Sigmoid colon (tissue), 7 donors: ENCODE data around the gene THRB. TPM values are rescaled to one million over a fixed set of nuclear protein-coding genes. Genes with fewer than 3 reads are reported as not detected.
"Not testable (repeated sequence)": the region's sequence is repeated elsewhere in the genome, so short reads cannot be mapped to it uniquely, and the experiment has no call there.

Experiments
- DNase-seq: peaks from one replicate; pipeline ENCODE4 v3.0.0-alpha.2; 2019
- H3K27ac ChIP-seq, 4 donors: fragments of 200-600 bp; sonication (generic); one replicate each; pipeline ENCODE4 v1.5.1; 2016 to 2019; ENCODE audit warnings: mild to moderate bottlenecking in 1 of 4
- H3K27me3 ChIP-seq, 3 donors: fragments of 200-600 bp; sonication (generic); one replicate each; pipeline ENCODE4 v1.5.1; 2019; ENCODE audit warnings: mild to moderate bottlenecking in 1 of 3
- H3K36me3 ChIP-seq, 4 donors: fragments of 200-600 bp; sonication (generic); one replicate each; pipeline ENCODE4 v1.5.1; 2016 to 2019
- H3K4me1 ChIP-seq, 4 donors: fragments of 200-600 bp; sonication (generic); one replicate each; pipeline ENCODE4 v1.5.1; 2017 to 2019
- H3K4me3 ChIP-seq, 4 donors: fragments of 200-600 bp; sonication (generic); one replicate each; pipeline ENCODE4 v1.5.1; 2017 to 2019; ENCODE audit warnings: mild to moderate bottlenecking in 2 of 4, moderate library complexity in 1 of 4
- H3K9me3 ChIP-seq, 4 donors: fragments of 200-600 bp in 3 of 4; sonication (generic) in 3 of 4; one replicate each; pipeline versions ENCODE4 v1.5.1 to v1.6.1; 2013 to 2019
- EP300 ChIP-seq, 4 donors: sonication (generic); formaldehyde crosslinking; IDR thresholded peaks; one replicate each; pipeline ENCODE4 v1.6.1; 2017; ENCODE audit warnings: antibody characterized with exemption in 4 of 4
- POLR2A ChIP-seq, 2 donors: fragments of 450-650 bp; IDR thresholded peaks; one replicate each; pipeline ENCODE4 v1.6.1; 2016; ENCODE audit warnings: antibody characterized with exemption in 2 of 2, mild to moderate bottlenecking in 2 of 2, moderate library complexity in 2 of 2
- POLR2AphosphoS5 ChIP-seq, 4 donors: sonication (generic); formaldehyde crosslinking; IDR thresholded peaks; one replicate each; pipeline ENCODE4 v1.6.1; 2017; ENCODE audit warnings: antibody characterized with exemption in 4 of 4
- WGBS, 2 donors: extraction: QIAGEN DNeasy Blood & Tissue Kit; methylation state at CpG; one replicate each; pipeline ENCODE4 v1.1.7; 2013; 5-methylcytosine and 5-hydroxymethylcytosine counted together
- intact Hi-C: fragments of 100-400 bp; cut with DNase I; formaldehyde crosslinking; loops from one replicate; pipeline ENCODE4 v1.15.1; 2023
- polyA plus RNA-seq, 3 donors: library from polyadenylated mRNA; stranded (reverse); fragments of 200-250 nt; gene quantifications; one replicate each; pipeline ENCODE4 v1.2.3, GENCODE V29; 2013
- total RNA-seq, 4 donors: library from RNA; depleted of rRNA; stranded (reverse); fragments of >200 nt; gene quantifications; one replicate each; pipeline ENCODE4 v1.1.0, GENCODE V29; 2016
- TF ChIP-seq, protein P1 (sequence below), 4 experiments: fragments of 450-650 bp in 3 of 4; fragments of 200-600 bp in 1 of 4; IDR thresholded peaks; one replicate each; pipeline ENCODE4 v1.5.1; 2016 to 2019; ENCODE audit warnings: antibody characterized with exemption in 4 of 4, mild to moderate bottlenecking in 3 of 4, moderate library complexity in 2 of 4
- donor health status: healthy with polysubstance abuse.
- donor health status: Bipolar disorder and iron deficiency.
- donor health status: healthy.

Gene THRB
- total and polyA plus RNA-seq, 7 donors = 7.2 to 49.5 (median 29.7) TPM

- 55 to 83% methylated on average over 3 of the region's 3 CpGs for WGBS, 2 donors
- H3K36me3 ChIP-seq = no peaks in the 10 kb centered on the region
- no peak overlapping the region for H3K4me3 ChIP-seq
- H3K9me3 ChIP-seq = no peaks in the 10 kb centered on the region
- no peak for DNase-seq
- H3K27ac ChIP-seq = peak overlapping the region in 3 of 4 donors; percentile 12 to 48 (median 27)
- H3K4me1 ChIP-seq = peaks cover 0 to 31% (median 27%) of the 10 kb centered on the region in 4 donors
- intact Hi-C loops = no loop called here
- H3K27me3 ChIP-seq = no peaks in the 10 kb centered on the region
- TF ChIP-seq, protein P1, sequence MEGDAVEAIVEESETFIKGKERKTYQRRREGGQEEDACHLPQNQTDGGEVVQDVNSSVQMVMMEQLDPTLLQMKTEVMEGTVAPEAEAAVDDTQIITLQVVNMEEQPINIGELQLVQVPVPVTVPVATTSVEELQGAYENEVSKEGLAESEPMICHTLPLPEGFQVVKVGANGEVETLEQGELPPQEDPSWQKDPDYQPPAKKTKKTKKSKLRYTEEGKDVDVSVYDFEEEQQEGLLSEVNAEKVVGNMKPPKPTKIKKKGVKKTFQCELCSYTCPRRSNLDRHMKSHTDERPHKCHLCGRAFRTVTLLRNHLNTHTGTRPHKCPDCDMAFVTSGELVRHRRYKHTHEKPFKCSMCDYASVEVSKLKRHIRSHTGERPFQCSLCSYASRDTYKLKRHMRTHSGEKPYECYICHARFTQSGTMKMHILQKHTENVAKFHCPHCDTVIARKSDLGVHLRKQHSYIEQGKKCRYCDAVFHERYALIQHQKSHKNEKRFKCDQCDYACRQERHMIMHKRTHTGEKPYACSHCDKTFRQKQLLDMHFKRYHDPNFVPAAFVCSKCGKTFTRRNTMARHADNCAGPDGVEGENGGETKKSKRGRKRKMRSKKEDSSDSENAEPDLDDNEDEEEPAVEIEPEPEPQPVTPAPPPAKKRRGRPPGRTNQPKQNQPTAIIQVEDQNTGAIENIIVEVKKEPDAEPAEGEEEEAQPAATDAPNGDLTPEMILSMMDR (IDR thresholded peaks at IDR 0.05) = no peak
- TF ChIP-seq EP300 (IDR thresholded peaks at IDR 0.05) (no peak), POLR2AphosphoS5 (IDR thresholded peaks at IDR 0.05) (no peak), POLR2A (IDR thresholded peaks at IDR 0.05) (no peak)
Observed at GRCh38 chr3:24399614-24400013, 95.0 kb downstream of the THRB start.

GRCh38 chr3:24398712-24399111 lies 95.9 kb downstream of the THRB start:
- H3K9me3 ChIP-seq, H3K36me3 ChIP-seq, H3K27me3 ChIP-seq, H3K4me3 ChIP-seq, intact Hi-C loops, DNase-seq, H3K27ac ChIP-seq: not testable (repeated sequence)
- 70 to 93% methylated on average over 5 of the region's 5 CpGs for WGBS, 2 donors
- peaks cover 0 to 35% (median 27%) of the 10 kb centered on the region in 4 donors for H3K4me1 ChIP-seq

DNA sequence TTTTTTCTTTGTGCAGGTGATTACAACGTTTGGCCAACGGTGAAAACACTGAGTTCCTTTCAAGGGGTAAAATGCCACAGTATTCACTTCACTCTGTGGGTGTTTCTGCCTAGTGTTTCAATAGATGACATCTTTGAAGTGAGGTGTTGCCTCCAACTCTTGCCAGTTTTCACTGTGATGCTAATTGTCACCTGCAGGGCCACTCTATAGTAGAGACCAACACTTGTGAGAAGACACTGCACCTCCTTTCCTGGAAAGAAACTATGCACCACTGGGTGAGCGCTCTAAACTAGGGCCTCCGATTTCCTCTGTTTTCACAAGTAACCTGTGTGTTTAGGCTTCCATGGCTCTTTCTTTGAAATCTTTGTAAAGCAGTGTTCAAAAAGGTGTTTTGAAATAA lies 98.3 kb downstream of the THRB start:
- no peak overlapping the region for H3K27ac ChIP-seq
- H3K9me3 ChIP-seq = no peaks in the 10 kb centered on the region
- 86 to 88% methylated on average over 4 of the region's 4 CpGs for WGBS, 2 donors
- no peaks in the 10 kb centered on the region for H3K36me3 ChIP-seq
- TF ChIP-seq EP300 (IDR thresholded peaks at IDR 0.05) (no peak), POLR2AphosphoS5 (IDR thresholded peaks at IDR 0.05) (no peak), POLR2A (IDR thresholded peaks at IDR 0.05) (no peak)
- TF ChIP-seq, protein P1 (IDR thresholded peaks at IDR 0.05) = no peak
- no peak for DNase-seq
- H3K4me1 ChIP-seq = peaks cover 0 to 36% (median 17%) of the 10 kb centered on the region in 4 donors
- intact Hi-C loops = no loop called here
- H3K4me3 ChIP-seq = no peak overlapping the region
- H3K27me3 ChIP-seq = no peaks in the 10 kb centered on the region

DNA sequence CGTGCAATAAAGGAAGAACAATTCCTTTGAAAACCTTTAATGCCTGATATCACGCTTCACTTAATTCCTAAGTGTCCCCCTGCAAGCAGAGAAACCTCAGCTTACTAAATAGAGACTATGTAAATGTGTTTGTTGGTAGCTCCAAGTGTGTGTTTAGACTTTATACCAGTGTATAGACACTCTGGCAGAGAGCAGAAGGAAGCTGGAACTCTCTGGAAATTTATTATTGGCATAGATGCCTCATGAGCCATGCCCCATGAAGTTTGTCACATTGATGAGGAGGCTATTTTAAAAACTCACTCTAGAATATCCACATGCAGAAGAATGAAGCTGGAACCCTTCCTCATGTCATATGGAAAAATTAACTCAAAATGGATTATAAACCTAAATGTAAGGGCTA lies 99.9 kb downstream of the THRB start:
- intact Hi-C loops = no loop called here
- no peak overlapping the region for H3K27ac ChIP-seq
- WGBS, 2 donors = 70 to 85% methylated on average over 2 of the region's 2 CpGs

GRCh38 chr3:24393316-24393715 lies 101.3 kb downstream of the THRB start:
- intact Hi-C loops = no loop called here
- no peaks in the 10 kb centered on the region for H3K9me3 ChIP-seq
- no peak overlapping the region for H3K4me3 ChIP-seq
- H3K4me1 ChIP-seq = peaks cover 0 to 44% (median 27%) of the 10 kb centered on the region in 4 donors
- TF ChIP-seq, protein P1 (IDR thresholded peaks at IDR 0.05) = no peak
- TF ChIP-seq EP300 (IDR thresholded peaks at IDR 0.05) (no peak), POLR2A (IDR thresholded peaks at IDR 0.05) (no peak), POLR2AphosphoS5 (IDR thresholded peaks at IDR 0.05) (no peak)
- no peak for DNase-seq
- H3K36me3 ChIP-seq = no peaks in the 10 kb centered on the region
- 60 to 71% methylated on average over 3 of the region's 3 CpGs for WGBS, 2 donors
- no peaks in the 10 kb centered on the region for H3K27me3 ChIP-seq
- no peak overlapping the region for H3K27ac ChIP-seq

More for the DNA sequence above, 99.9 kb downstream of the THRB start:
- peaks cover 0 to 34% (median 16%) of the 10 kb centered on the region in 4 donors for H3K4me1 ChIP-seq
- DNase-seq = no peak
- no peaks in the 10 kb centered on the region for H3K9me3 ChIP-seq
- no peaks in the 10 kb centered on the region for H3K36me3 ChIP-seq
- TF ChIP-seq, protein P1 (IDR thresholded peaks at IDR 0.05) = no peak
- TF ChIP-seq POLR2AphosphoS5 (IDR thresholded peaks at IDR 0.05) (no peak), POLR2A (IDR thresholded peaks at IDR 0.05) (no peak)
- H3K4me3 ChIP-seq = no peak overlapping the region
- H3K27me3 ChIP-seq = no peaks in the 10 kb centered on the region
